K562 (cell line): ENCODE results near the gene SERPINE1. TPM values are rescaled to one million over a fixed set of nuclear protein-coding genes. Genes with fewer than 3 reads are reported as not detected.
A peak's percentile ranks its signal among the peaks of the same experiment; 100 is the strongest.

Experiments
- ATAC-seq: fragments of 200-7000 bp; cut with Tn5 transposase; 3 replicates; pipeline ENCODE4 v1.9.1; 2020; ENCODE audit warnings: moderate library complexity
- BruUV-seq: library from RNA; stranded (reverse); fragments of 400-500 nt; replicated peaks from 2 replicates; lab custom pipeline; 2021; lab: Mats Ljungman, UMichigan
- CTCF ChIA-PET: fragments of 300-600 bp; formaldehyde crosslinking; extraction: SDS; loops from one replicate; lab custom pipeline; 2021; ENCODE audit warnings: low intra/inter-chr PET ratio; lab: Yijun Ruan, JAX
- POLR2A ChIA-PET: fragments of 300-600, 350-650 bp; sonication (Branson Sonifier 250); formaldehyde crosslinking; extraction: SDS; loops from one replicate; lab custom pipeline; 2021; ENCODE audit warnings: antibody characterized with exemption, inconsistent platforms; lab: Yijun Ruan, JAX
- DNase-seq, 4 experiments: peaks; one replicate each; pipeline versions ENCODE4 v3.0.0 to v3.0.0-alpha.2; 2011 to 2018; ENCODE audit warnings: low spot score in 3 of 4, mixed read lengths in 3 of 4; ENCODE audit errors: extremely low read depth in 1 of 4
- FAIRE-seq: peaks from 2 replicates; lab custom pipeline; 2011; peaks lifted over from hg19 to GRCh38; lab: Jason Lieb, UNC
- H2AFZ ChIP-seq: 2 replicates; pipeline ENCODE4 v1.6.0; 2011; ENCODE audit warnings: low read depth, low read length, control low read depth, inconsistent platforms
- H3K27ac ChIP-seq: fragments of 200-600 bp; 3 replicates; pipeline ENCODE4 v1.8.0; 2011; ENCODE audit warnings: low read depth, mild to moderate bottlenecking, control low read depth, inconsistent platforms, low read length, moderate library complexity, mixed read lengths; ENCODE audit errors: extremely low read depth
- H3K27me3 ChIP-seq, 2 experiments: fragments of 300-600 bp in 1 of 2; 2 replicates in 1 of 2; 3 replicates in 1 of 2; pipeline versions ENCODE4 v1.6.0 to v1.8.0; 2011; ENCODE audit warnings: inconsistent platforms in 2 of 2, low read length in 2 of 2, mild to moderate bottlenecking in 1 of 2, mixed read lengths in 1 of 2, moderate library complexity in 1 of 2; ENCODE audit not compliant: control insufficient read depth in 2 of 2, insufficient read depth in 2 of 2
- H3K36me3 ChIP-seq: fragments of 300-600 bp; 3 replicates; pipeline ENCODE4 v1.8.0; 2011; ENCODE audit warnings: mild to moderate bottlenecking, low read length, inconsistent platforms; ENCODE audit not compliant: control insufficient read depth, insufficient read depth
- H3K4me1 ChIP-seq, 2 experiments: fragments of 200-600 bp in 1 of 2; replicated peaks in 1 of 2; 2 replicates in 1 of 2; 3 replicates in 1 of 2; pipeline versions ENCODE4 v1.5.1 to v1.8.0; 2011; ENCODE audit warnings: inconsistent platforms in 2 of 2, low read length in 2 of 2, mild to moderate bottlenecking in 1 of 2, mixed read lengths in 1 of 2, moderate library complexity in 1 of 2; ENCODE audit not compliant: control insufficient read depth in 2 of 2, insufficient read depth in 2 of 2
- H3K4me2 ChIP-seq: 2 replicates; pipeline ENCODE4 v1.6.1; 2011; ENCODE audit warnings: low read length, control low read depth, inconsistent platforms, mixed read lengths; ENCODE audit not compliant: insufficient read depth
- H3K4me3 ChIP-seq: fragments of 200-600 bp; sonication (generic), shearing (Covaris generic); 2 replicates; pipeline ENCODE4 v1.5.1; 2016; ENCODE audit warnings: control low read depth, inconsistent platforms
- H3K79me2 ChIP-seq: fragments of 200-600 bp; 3 replicates; pipeline ENCODE4 v1.8.0; 2011; ENCODE audit warnings: low read length, inconsistent platforms; ENCODE audit not compliant: control insufficient read depth, insufficient read depth
- H3K9ac ChIP-seq, 2 experiments: 2 replicates each; pipeline versions ENCODE4 v1.6.0 to v1.6.1; 2011; ENCODE audit warnings: low read depth in 2 of 2, low read length in 2 of 2, control low read depth in 1 of 2, inconsistent platforms in 1 of 2, mild to moderate bottlenecking in 1 of 2, mixed read lengths in 1 of 2; ENCODE audit not compliant: insufficient read depth in 1 of 2
- H3K9me1 ChIP-seq: one replicate; pipeline ENCODE4 v1.6.0; 2011; ENCODE audit warnings: inconsistent platforms, mild to moderate bottlenecking, low read length, moderate library complexity; ENCODE audit not compliant: control insufficient read depth, insufficient read depth
- H3K9me3 ChIP-seq: replicated peaks from 2 replicates; pipeline ENCODE4 v1.5.1; 2011; ENCODE audit warnings: low read depth, low read length, inconsistent platforms; ENCODE audit not compliant: control insufficient read depth, insufficient read depth
- H4K20me1 ChIP-seq: replicated peaks from 2 replicates; pipeline ENCODE4 v1.6.1; 2011; ENCODE audit warnings: low read length, inconsistent platforms, mixed read lengths; ENCODE audit not compliant: control insufficient read depth, insufficient read depth
- ATF1 ChIP-seq, 2 experiments: fragments of 450-650 bp in 1 of 2; IDR thresholded peaks; 2 replicates each; pipeline ENCODE4 v1.6.1; 2016; ENCODE audit warnings: missing compliant biosample characterization in 1 of 2, missing genetic modification characterization in 1 of 2
- CBX1 ChIP-seq: sonication (generic); IDR thresholded peaks from 2 replicates; pipeline ENCODE4 v1.6.1; 2016; ENCODE audit warnings: antibody characterized with exemption, low read depth, mild to moderate bottlenecking
- CREBBP ChIP-seq: IDR thresholded peaks from one replicate; pipeline ENCODE4 v1.6.1; 2012; ENCODE audit warnings: low read depth, mild to moderate bottlenecking, control low read depth, inconsistent platforms, low read length
- EP300 ChIP-seq: IDR thresholded peaks from 2 replicates; pipeline ENCODE4 v1.6.1; 2012; ENCODE audit warnings: low read length, improper control_type of control experiment
- HNRNPL ChIP-seq: fragments of 200-400 bp; formaldehyde crosslinking; IDR thresholded peaks from 2 replicates; pipeline ENCODE4 v1.6.1; 2017; ENCODE audit warnings: low read depth, mild to moderate bottlenecking, low read length
- JUN ChIP-seq, 2 experiments: sonication (generic) in 1 of 2; formaldehyde crosslinking in 1 of 2; IDR thresholded peaks; 2 replicates each; pipeline versions ENCODE4 v1.6.1 to v1.8.0; 2012 to 2022; ENCODE audit warnings: borderline replicate concordance in 2 of 2, mild to moderate bottlenecking in 2 of 2, improper control_type of control experiment in 1 of 2, low read depth in 1 of 2, low read length in 1 of 2, missing genetic modification reagents in 1 of 2
- NFIC ChIP-seq: fragments of 450-650 bp; IDR thresholded peaks from 2 replicates; pipeline ENCODE4 v1.6.1; 2017; ENCODE audit warnings: mild to moderate bottlenecking, inconsistent platforms
- NRF1 ChIP-seq, 2 experiments: fragments of 450-650 bp; IDR thresholded peaks in 1 of 2; conservative IDR thresholded peaks in 1 of 2; 2 replicates each; pipeline ENCODE4 v1.6.1; 2014; ENCODE audit warnings: mild to moderate bottlenecking in 2 of 2
- SIX5 ChIP-seq, 2 experiments: IDR thresholded peaks; 2 replicates each; pipeline ENCODE4 v1.6.1; 2011; ENCODE audit warnings: low read length in 2 of 2, borderline replicate concordance in 1 of 2, low read depth in 1 of 2, mild to moderate bottlenecking in 1 of 2, moderate library complexity in 1 of 2; ENCODE audit not compliant: insufficient read depth in 1 of 2
- SMAD4 ChIP-seq: fragments of 250-450 bp; sonication (Bioruptor Pico); conservative IDR thresholded peaks from 2 replicates; pipeline ENCODE4 v1.8.0; 2021; ENCODE audit warnings: inconsistent platforms, mild to moderate bottlenecking, moderate library complexity
- TBP ChIP-seq: optimal IDR thresholded peaks from 2 replicates; pipeline ENCODE3; 2011; ENCODE audit warnings: low read depth, low read length, improper control_type of control experiment
- ZBTB7A ChIP-seq: IDR thresholded peaks from 2 replicates; pipeline ENCODE4 v1.6.1; 2011; ENCODE audit warnings: low read depth, mild to moderate bottlenecking, low read length, moderate library complexity, borderline replicate concordance; ENCODE audit not compliant: control insufficient read depth
- ZFX ChIP-seq: sonication (generic); formaldehyde crosslinking; IDR thresholded peaks from 2 replicates; pipeline ENCODE4 v1.8.0; 2022; ENCODE audit warnings: mild to moderate bottlenecking, missing genetic modification reagents, moderate library complexity
- ZNF354B ChIP-seq: fragments of 250-450 bp; sonication (Bioruptor Pico); IDR thresholded peaks from 2 replicates; pipeline ENCODE4 v1.4.0; 2020
- WGBS: fragments of 100-300 bp; shearing (Covaris generic); methylation state at CpG from one replicate; pipeline ENCODE4 v1.1.6; 2016; ENCODE audit warnings: low coverage, mixed read lengths; ENCODE audit not compliant: insufficient coverage; ENCODE audit errors: missing lambda C conversion rate; 5-methylcytosine and 5-hydroxymethylcytosine counted together
- in situ Hi-C: fragments of 300-500 bp; cut with MboI; formaldehyde crosslinking; loops from 4 replicates; pipeline ENCODE4 v1.15.0; 2018; ENCODE audit warnings: inconsistent platforms, mixed read lengths
- intact Hi-C: fragments of 100-400 bp; cut with micrococcal nuclease; formaldehyde crosslinking; loops from 2 replicates; pipeline ENCODE4 v1.14.2; 2022
- polyA plus RNA-seq, 8 experiments: library from polyadenylated mRNA; depleted of rRNA in 4 of 8; stranded (reverse) in 5 of 8; unstranded in 3 of 8; fragments of >200 nt; fragmentation: Nextera tagmentation in 2 of 8; fragmentation: Illumina TruSeq in 1 of 8; extraction: Ambion mirVana in 2 of 8; extraction: Trizol in 1 of 8; gene quantifications; 2 replicates each; pipeline versions ENCODE4 v1.2.1 to v1.2.3, GENCODE V29; 2011 to 2014; ENCODE audit warnings: inconsistent platforms in 1 of 8, missing spikeins in 1 of 8
- total RNA-seq, 7 experiments: library from RNA; depleted of rRNA in 6 of 7; stranded (reverse); fragments of >200 nt in 6 of 7; fragmentation: Illumina TruSeq in 2 of 7; extraction: Trizol in 2 of 7; gene quantifications; 2 replicates each; pipeline versions ENCODE4 v1.2.1 to v1.2.3, GENCODE V29; 2011 to 2021; ENCODE audit warnings: low replicate concordance in 1 of 7
- TF ChIP-seq, protein P1 (sequence below), 2 experiments: fragments of 450-650 bp; IDR thresholded peaks; 2 replicates each; pipeline ENCODE4 v1.6.1; 2016

Gene SERPINE1
- total and polyA plus RNA-seq, 9 of the 15 experiments (the other 6 are each of a cell fraction or from before 2014, with no cell fraction given), result 0.22 to 4.8 (median 0.91) TPM

DNA sequence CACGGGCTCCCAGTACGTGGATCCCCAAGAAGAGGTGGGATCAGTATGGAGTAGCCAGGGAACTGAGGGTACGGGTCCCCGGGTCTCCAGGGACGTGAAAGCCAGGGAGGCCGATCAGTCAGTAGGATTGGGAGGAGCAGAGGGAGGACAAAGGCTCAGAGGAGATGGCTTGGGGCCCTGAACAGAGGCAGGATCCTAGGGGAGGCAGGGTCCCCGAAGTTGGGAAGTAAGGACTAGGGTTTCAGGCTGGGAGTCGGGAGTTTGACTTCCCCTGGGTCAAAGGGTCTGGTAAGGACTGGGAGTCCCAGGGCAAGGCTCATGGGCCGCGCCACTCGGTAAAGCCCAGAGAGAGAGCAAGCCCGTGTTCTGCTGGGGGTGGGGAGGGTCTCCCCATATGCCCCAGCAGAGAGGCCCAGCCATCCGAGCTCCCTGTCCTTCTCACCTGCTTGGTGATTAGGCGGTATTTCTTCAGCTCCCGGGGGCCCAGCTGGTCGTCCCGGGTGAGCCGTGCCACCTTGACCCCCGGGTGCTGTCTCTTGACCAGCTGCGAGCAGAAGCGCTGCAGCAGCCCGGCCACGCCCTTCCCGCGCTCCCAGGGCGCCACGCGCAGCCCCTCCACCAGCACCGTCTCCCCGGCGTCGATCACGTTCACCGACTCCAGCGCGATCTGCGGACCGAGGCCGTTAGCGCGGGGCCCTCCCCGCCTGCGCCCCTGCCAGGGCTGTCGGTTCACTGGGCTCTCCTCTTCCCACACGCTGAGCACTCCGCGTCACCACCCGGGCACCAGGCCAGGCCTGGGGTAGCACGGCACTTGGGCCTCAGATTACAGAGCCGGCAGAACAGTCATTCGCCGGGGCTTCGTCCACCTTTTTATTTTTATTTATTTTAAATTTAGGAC, 46.2 kb downstream of the SERPINE1 start:
- Histone ChIP-seq H3K9ac (peak overlapping the region in 1 of 2 experiments; percentile 84; a peak in 2 of 4 replicates), H3K27ac (no peak overlapping the region), H4K20me1 (peaks cover 14% of the 10 kb centered on the region), H3K4me2 (peak overlapping the region; percentile 57), H3K27me3 (peaks cover 36 to 46% of the 10 kb centered on the region in 2 experiments; a peak in 4 of 5 replicates), H3K36me3 (no peaks in the 10 kb centered on the region), H3K4me1 (peaks cover 21 to 48% of the 10 kb centered on the region in 2 experiments), H3K9me3 (no peaks in the 10 kb centered on the region), H3K79me2 (no peaks in the 10 kb centered on the region), H2AFZ (peak overlapping the region; percentile 92), H3K9me1 (peaks cover 6% of the 10 kb centered on the region), H3K4me3 (no peak overlapping the region)
- ChIA-PET CTCF (interaction anchor here (1.1 kb wide), 1 partner anchor 109 kb away, joined by 3 read pairs; no protein-coding TSS in a partner anchor), POLR2A (interaction anchor here (0.7 to 1.0 kb wide), 8 partner anchors 7 to 728 kb away, joined by 3 to 5 read pairs (median 4); partner anchors contain the start of genes PLOD3, VGF and ZNHIT1)
- in situ Hi-C loops, result no loop called here
- intact Hi-C loops, result no loop called here
- ATAC-seq, result peak; percentile 13
- 19% methylated on average over 53 of the region's 53 CpGs for WGBS
- no peak for FAIRE-seq
- DNase-seq, result peak; percentile 41 to 60 (median 52)
- BruUV-seq, result no TSS peak
- TF ChIP-seq JUN (IDR thresholded peaks at IDR 0.05; ENCODE audit: borderline replicate concordance, low read depth, low read length) (no peak), JUN (CRISPR knock-in tag; IDR thresholded peaks at IDR 0.05; ENCODE audit: borderline replicate concordance) (0 out of 2 replicates have a peak, but pooled peaks have one; percentile 18), ATF1 (CRISPR knock-in tag; IDR thresholded peaks at IDR 0.05) (no peak), ATF1 (tag; IDR thresholded peaks at IDR 0.05) (peak; percentile 36; the same call in 1 of the 2 replicates), NFIC (peak; percentile 74), SMAD4 (CRISPR knock-in tag) (no peak), TBP (peak; percentile 7), HNRNPL (peak; percentile 64; the same call in 1 of the 2 replicates), ZBTB7A (peak; percentile 16; the same call in 1 of the 2 replicates), CBX1 (0 out of 2 replicates have a peak, but pooled peaks have one; percentile 13), ZFX (CRISPR knock-in tag) (no peak), EP300 (no peak), SIX5 (IDR thresholded peaks at IDR 0.05; ENCODE audit: borderline replicate concordance in 1 of 2, insufficient read depth in 1 of 2, low read depth in 1 of 2, low read length in 2 of 2) (no peak), CREBBP (no peak), NRF1 (conservative IDR thresholded peaks at IDR 0.05 in 1 of 2, IDR thresholded peaks at IDR 0.05 in 1 of 2) (peak in 1 of 2 experiments; percentile 42; a peak in 1 of 4 replicates), ZNF354B (no peak)
- TF ChIP-seq, protein P1, sequence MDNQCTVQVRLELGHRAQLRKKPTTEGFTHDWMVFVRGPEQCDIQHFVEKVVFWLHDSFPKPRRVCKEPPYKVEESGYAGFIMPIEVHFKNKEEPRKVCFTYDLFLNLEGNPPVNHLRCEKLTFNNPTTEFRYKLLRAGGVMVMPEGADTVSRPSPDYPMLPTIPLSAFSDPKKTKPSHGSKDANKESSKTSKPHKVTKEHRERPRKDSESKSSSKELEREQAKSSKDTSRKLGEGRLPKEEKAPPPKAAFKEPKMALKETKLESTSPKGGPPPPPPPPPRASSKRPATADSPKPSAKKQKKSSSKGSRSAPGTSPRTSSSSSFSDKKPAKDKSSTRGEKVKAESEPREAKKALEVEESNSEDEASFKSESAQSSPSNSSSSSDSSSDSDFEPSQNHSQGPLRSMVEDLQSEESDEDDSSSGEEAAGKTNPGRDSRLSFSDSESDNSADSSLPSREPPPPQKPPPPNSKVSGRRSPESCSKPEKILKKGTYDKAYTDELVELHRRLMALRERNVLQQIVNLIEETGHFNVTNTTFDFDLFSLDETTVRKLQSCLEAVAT (IDR thresholded peaks at IDR 0.05), result no peak
